Stimulated activated CD4-positive, alpha-beta T cell treated with anti-CD3 and anti-CD28 coated beads, TNF-alpha, amount 100 ng/mL, for 24 hours (primary cell): ENCODE results near the gene GPNMB.
"Not testable (repeated sequence)": the region's sequence is repeated elsewhere in the genome, so short reads cannot be mapped to it uniquely, and the experiment has no call there.

Source experiments
- DNase-seq, 3 experiments: peaks; one replicate each; pipeline ENCODE4 v3.0.0-alpha.2; 2020; ENCODE audit warnings: low read depth in 3 of 3

GPNMB gene

DNA sequence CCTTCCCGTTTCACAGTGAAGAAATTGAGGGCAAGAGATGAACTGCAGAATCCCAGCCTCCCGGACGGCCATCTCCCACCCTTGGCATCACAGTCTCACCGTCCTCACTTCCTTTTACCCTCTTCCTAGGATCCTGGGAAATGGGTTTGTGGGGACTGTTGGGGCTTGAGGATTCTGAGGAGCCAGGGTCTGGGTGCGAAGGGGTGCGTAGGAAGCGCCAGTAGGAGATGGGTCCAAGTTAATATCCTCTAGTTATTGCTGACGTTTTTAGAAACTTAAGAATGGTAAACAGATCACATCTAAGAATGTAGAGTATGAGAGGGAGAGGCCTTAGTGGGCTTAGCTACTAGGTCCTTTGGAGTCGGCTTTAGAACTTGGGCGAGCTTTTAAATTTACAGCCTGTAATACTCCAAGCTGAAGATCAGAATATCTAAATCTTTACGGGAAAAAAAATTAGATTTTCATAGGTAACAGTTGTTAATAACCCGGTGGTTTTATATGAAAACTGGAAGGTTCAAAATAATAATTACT, 53.3 kb downstream of the GPNMB start:
- peak in 1 of 3 experiments; percentile 2 for DNase-seq

DNA sequence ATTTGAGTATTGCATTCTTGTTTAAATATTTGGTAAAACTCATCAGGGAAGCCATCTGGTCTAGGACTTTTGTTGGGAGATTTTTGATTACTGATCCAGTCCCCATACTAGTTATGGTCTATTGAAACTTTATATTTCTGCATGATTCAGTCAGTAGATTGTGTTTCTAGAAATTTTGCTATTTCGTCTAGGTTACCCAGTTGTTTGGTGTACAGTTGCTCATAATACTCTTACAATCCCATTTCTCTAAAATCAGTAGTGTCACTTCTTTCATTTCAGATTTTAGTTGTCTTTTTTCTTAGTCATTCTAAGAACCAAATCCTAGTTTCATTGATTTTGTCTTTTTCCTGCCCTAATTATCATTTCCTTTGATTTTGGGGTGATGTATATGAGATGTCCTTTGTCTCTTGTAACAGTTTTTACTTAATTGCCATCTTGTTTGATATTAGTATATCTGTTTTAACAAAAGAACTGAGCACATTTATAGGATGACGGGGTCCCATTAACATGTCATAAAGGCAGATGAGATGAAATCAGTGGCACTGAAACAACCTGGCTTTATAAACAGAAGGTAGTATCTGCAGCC, 60.5 kb downstream of the GPNMB start:
- no peak for DNase-seq

DNA sequence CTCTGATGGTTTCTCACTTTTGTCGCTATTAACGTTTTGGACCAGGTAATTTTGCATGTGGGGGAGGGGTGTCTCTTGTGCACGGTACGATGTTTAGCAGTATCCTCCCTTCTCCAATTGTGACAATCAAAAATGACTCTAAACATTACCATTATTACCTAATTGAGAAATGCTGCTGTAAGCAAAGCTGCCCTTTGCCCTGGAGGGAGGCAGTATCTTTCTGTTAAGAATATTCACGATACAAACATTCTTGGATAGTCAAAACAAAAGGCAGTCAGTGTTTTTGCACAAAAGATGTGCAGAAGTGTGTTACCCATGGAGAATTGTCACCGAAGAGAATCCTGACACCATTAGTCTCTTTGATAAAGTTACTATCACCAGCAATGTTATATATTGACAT, 62.2 kb downstream of the GPNMB start:
- DNase-seq, result no peak

DNA sequence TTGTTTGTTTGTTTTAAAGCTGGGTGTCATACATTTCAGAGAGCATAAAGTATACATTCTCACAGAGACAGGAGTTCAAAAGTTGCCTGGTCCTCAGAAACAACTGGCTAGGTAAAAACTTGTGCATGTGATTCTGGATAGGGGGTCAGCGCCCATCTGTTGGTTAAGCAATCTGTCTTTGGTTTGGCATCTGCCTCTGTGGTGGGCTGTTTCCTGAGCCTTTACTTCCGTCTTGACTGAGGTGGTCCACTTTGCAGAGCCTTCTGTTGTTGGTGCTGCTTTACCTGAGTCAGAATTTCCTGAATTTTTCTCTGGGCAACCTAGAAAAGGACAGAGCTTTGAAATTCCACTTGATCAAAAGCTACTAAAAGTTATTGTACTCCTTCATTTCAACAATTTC, 65.6 kb downstream of the GPNMB start:
- not testable (repeated sequence) for DNase-seq

DNA sequence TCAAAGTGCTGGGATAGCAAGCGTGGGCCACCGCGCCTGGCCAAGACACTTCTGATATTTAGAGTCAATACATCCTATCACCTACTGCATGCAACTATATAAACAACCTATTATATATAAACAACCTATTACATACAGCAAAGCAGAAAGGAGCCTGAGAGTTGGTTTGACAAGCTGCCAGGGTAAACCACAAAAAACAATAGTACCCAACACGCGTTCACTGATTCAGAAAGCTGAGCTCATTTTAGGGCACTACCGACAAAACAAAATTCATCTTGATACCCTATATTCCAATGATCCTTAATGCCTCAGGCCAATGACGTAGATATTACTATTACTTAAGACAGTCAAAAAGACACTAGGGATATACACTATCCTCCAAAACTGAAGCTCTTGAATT, 68.8 kb downstream of the GPNMB start:
- no peak for DNase-seq
